SK-N-SH treated with all-trans-retinoic acid at 6 μM for 48 hours (cell line): ENCODE results near the gene TUG1.

Source experiments
- ATAC-seq: fragments of 200-7000 bp; cut with Tn5 transposase; 3 replicates; pipeline ENCODE4 v1.9.1; 2020; ENCODE audit warnings: mild to moderate bottlenecking, moderate library complexity
- ARNTL ChIP-seq: fragments of 450-650 bp; formaldehyde crosslinking; IDR thresholded peaks from 2 replicates; pipeline ENCODE4 v1.5.0; 2020; ENCODE audit warnings: low read depth, mild to moderate bottlenecking, moderate library complexity, borderline replicate concordance
- BACH2 ChIP-seq: fragments of 250-450 bp; sonication (Bioruptor Pico); IDR thresholded peaks from 2 replicates; pipeline ENCODE4 v1.9.0; 2021; ENCODE audit warnings: mild to moderate bottlenecking, borderline replicate concordance
- ESRRG ChIP-seq: fragments of 250-450 bp; sonication (Bioruptor Pico); IDR thresholded peaks from 2 replicates; pipeline ENCODE4 v1.6.1; 2021; ENCODE audit warnings: mild to moderate bottlenecking
- GLIS3 ChIP-seq: fragments of 250-450 bp; sonication (Bioruptor Pico); IDR thresholded peaks from 2 replicates; pipeline ENCODE4 v1.5.0; 2020; ENCODE audit warnings: mild to moderate bottlenecking, moderate library complexity
- ISL1 ChIP-seq: fragments of 250-450 bp; sonication (Bioruptor Pico); IDR thresholded peaks from 2 replicates; pipeline ENCODE4 v2.1.2; 2022; ENCODE audit warnings: mild to moderate bottlenecking, moderate library complexity
- OSR1 ChIP-seq: fragments of 250-450 bp; sonication (Bioruptor Pico); IDR thresholded peaks from 2 replicates; pipeline ENCODE4 v1.8.0; 2022; ENCODE audit warnings: moderate library complexity, mild to moderate bottlenecking, inconsistent platforms
- PATZ1 ChIP-seq: fragments of 250-450 bp; sonication (Bioruptor Pico); IDR thresholded peaks from 2 replicates; pipeline ENCODE4 v1.8.0; 2020; ENCODE audit warnings: mild to moderate bottlenecking, moderate library complexity, borderline replicate concordance
- PPARA ChIP-seq: fragments of 250-450 bp; sonication (Bioruptor Pico); IDR thresholded peaks from 2 replicates; pipeline ENCODE4 v1.5.0; 2020; ENCODE audit warnings: mild to moderate bottlenecking, borderline replicate concordance
- RARB ChIP-seq: fragments of 250-450 bp; sonication (Bioruptor Pico); IDR thresholded peaks from 2 replicates; pipeline ENCODE4 v1.8.0; 2021; ENCODE audit warnings: mild to moderate bottlenecking, moderate library complexity
- SNAI2 ChIP-seq: fragments of 250-450 bp; sonication (Bioruptor Pico); IDR thresholded peaks from 2 replicates; pipeline ENCODE4 v1.5.0; 2020; ENCODE audit warnings: mild to moderate bottlenecking, moderate library complexity
- TCF4 ChIP-seq: fragments of 250-450 bp; sonication (Bioruptor Pico); IDR thresholded peaks from 2 replicates; pipeline ENCODE4 v1.8.0; 2021; ENCODE audit warnings: mild to moderate bottlenecking, moderate library complexity, borderline replicate concordance
- ZC3H10 ChIP-seq: fragments of 250-450 bp; sonication (Bioruptor Pico); IDR thresholded peaks from 2 replicates; pipeline ENCODE4 v1.5.1; 2021; ENCODE audit warnings: mild to moderate bottlenecking, moderate library complexity
- ZFP30 ChIP-seq: fragments of 450-650 bp; formaldehyde crosslinking; IDR thresholded peaks from 2 replicates; pipeline ENCODE4 v1.5.0; 2022; ENCODE audit warnings: mild to moderate bottlenecking, moderate library complexity
- ZNF565 ChIP-seq: fragments of 450-650 bp; formaldehyde crosslinking; conservative IDR thresholded peaks from 2 replicates; pipeline ENCODE4 v1.5.0; 2020; ENCODE audit warnings: low read depth, mild to moderate bottlenecking, moderate library complexity
- ZNF70 ChIP-seq: fragments of 450-650 bp; formaldehyde crosslinking; IDR thresholded peaks from 2 replicates; pipeline ENCODE4 v1.5.0; 2020; ENCODE audit warnings: mild to moderate bottlenecking, moderate library complexity
- ZNF8 ChIP-seq: fragments of 450-650 bp; formaldehyde crosslinking; IDR thresholded peaks from 2 replicates; pipeline ENCODE4 v1.5.0; 2020; ENCODE audit warnings: mild to moderate bottlenecking, moderate library complexity
- TF ChIP-seq, protein P1 (sequence below): fragments of 250-450 bp; sonication (Bioruptor Pico); IDR thresholded peaks from 2 replicates; pipeline ENCODE4 v1.5.1; 2021; ENCODE audit warnings: mild to moderate bottlenecking, moderate library complexity
- TF ChIP-seq, protein P2 (sequence below): fragments of 250-450 bp; sonication (Bioruptor Pico); IDR thresholded peaks from 2 replicates; pipeline ENCODE4 v1.8.0; 2021; ENCODE audit warnings: low read depth, mild to moderate bottlenecking, moderate library complexity, borderline replicate concordance
- TF ChIP-seq, protein P3 (sequence below): fragments of 250-450 bp; sonication (Bioruptor Pico); IDR thresholded peaks from 2 replicates; pipeline ENCODE4 v1.5.0; 2020; ENCODE audit warnings: mild to moderate bottlenecking, moderate library complexity

Gene TUG1

GRCh38 chr22:30994960-30995359 is 25.9 kb downstream of the TUG1 start (continued):
- TF ChIP-seq BACH2 (CRISPR knock-in tag) = no peak
- TF ChIP-seq ESRRG (CRISPR knock-in tag) = no peak
- no peak for TF ChIP-seq ZNF8 (CRISPR knock-in tag)
- TF ChIP-seq, all 23 proteins: peak for 0

- no peak for ATAC-seq
- TF ChIP-seq ARNTL (CRISPR knock-in tag) (no peak), ZNF565 (CRISPR knock-in tag) (no peak), ZNF8 (CRISPR knock-in tag) (no peak), OSR1 (CRISPR knock-in tag) (no peak), ISL1 (no peak), RARB (no peak), PATZ1 (CRISPR knock-in tag) (no peak), ESRRG (CRISPR knock-in tag) (no peak)
- TF ChIP-seq, protein P1, sequence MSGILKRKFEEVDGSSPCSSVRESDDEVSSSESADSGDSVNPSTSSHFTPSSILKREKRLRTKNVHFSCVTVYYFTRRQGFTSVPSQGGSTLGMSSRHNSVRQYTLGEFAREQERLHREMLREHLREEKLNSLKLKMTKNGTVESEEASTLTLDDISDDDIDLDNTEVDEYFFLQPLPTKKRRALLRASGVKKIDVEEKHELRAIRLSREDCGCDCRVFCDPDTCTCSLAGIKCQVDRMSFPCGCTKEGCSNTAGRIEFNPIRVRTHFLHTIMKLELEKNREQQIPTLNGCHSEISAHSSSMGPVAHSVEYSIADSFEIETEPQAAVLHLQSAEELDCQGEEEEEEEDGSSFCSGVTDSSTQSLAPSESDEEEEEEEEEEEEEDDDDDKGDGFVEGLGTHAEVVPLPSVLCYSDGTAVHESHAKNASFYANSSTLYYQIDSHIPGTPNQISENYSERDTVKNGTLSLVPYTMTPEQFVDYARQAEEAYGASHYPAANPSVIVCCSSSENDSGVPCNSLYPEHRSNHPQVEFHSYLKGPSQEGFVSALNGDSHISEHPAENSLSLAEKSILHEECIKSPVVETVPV (CRISPR knock-in tag) = no peak
- TF ChIP-seq, protein P2, sequence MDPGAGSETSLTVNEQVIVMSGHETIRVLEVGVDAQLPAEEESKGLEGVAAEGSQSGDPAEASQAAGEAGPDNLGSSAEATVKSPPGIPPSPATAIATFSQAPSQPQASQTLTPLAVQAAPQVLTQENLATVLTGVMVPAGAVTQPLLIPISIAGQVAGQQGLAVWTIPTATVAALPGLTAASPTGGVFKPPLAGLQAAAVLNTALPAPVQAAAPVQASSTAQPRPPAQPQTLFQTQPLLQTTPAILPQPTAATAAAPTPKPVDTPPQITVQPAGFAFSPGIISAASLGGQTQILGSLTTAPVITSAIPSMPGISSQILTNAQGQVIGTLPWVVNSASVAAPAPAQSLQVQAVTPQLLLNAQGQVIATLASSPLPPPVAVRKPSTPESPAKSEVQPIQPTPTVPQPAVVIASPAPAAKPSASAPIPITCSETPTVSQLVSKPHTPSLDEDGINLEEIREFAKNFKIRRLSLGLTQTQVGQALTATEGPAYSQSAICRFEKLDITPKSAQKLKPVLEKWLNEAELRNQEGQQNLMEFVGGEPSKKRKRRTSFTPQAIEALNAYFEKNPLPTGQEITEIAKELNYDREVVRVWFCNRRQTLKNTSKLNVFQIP (CRISPR knock-in tag) = no peak
- TF ChIP-seq, all 23 proteins: peak for 0
Measured at GRCh38 chr22:30996462-30996861, 27.4 kb downstream of the TUG1 start.

- TF ChIP-seq TCF4 (CRISPR knock-in tag) = no peak
- TF ChIP-seq ARNTL (CRISPR knock-in tag) = no peak
- TF ChIP-seq BACH2 (CRISPR knock-in tag) = no peak
- no peak for TF ChIP-seq ZNF8 (CRISPR knock-in tag)
- no peak for TF ChIP-seq SNAI2
- no peak for TF ChIP-seq ZNF70 (CRISPR knock-in tag)
- no peak for TF ChIP-seq GLIS3 (CRISPR knock-in tag)
- no peak for TF ChIP-seq PPARA
- no peak for TF ChIP-seq ZNF565 (CRISPR knock-in tag)
- TF ChIP-seq, protein P3, sequence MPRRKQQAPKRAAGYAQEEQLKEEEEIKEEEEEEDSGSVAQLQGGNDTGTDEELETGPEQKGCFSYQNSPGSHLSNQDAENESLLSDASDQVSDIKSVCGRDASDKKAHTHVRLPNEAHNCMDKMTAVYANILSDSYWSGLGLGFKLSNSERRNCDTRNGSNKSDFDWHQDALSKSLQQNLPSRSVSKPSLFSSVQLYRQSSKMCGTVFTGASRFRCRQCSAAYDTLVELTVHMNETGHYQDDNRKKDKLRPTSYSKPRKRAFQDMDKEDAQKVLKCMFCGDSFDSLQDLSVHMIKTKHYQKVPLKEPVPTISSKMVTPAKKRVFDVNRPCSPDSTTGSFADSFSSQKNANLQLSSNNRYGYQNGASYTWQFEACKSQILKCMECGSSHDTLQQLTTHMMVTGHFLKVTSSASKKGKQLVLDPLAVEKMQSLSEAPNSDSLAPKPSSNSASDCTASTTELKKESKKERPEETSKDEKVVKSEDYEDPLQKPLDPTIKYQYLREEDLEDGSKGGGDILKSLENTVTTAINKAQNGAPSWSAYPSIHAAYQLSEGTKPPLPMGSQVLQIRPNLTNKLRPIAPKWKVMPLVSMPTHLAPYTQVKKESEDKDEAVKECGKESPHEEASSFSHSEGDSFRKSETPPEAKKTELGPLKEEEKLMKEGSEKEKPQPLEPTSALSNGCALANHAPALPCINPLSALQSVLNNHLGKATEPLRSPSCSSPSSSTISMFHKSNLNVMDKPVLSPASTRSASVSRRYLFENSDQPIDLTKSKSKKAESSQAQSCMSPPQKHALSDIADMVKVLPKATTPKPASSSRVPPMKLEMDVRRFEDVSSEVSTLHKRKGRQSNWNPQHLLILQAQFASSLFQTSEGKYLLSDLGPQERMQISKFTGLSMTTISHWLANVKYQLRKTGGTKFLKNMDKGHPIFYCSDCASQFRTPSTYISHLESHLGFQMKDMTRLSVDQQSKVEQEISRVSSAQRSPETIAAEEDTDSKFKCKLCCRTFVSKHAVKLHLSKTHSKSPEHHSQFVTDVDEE (CRISPR knock-in tag) = no peak
- TF ChIP-seq ZC3H10 (CRISPR knock-in tag) = no peak
- TF ChIP-seq, protein P2 (CRISPR knock-in tag) = no peak
- no peak for TF ChIP-seq ZFP30
- TF ChIP-seq, protein P1 (CRISPR knock-in tag) = no peak
- no peak for ATAC-seq
Measured at GRCh38 chr22:30998329-30998728, 29.3 kb downstream of the TUG1 start.
